WTC11 (cell line): ENCODE measurements around the gene ARAP3. TPM values are rescaled to one million over a fixed set of nuclear protein-coding genes. Genes with fewer than 3 reads are reported as not detected.

ENCODE experiments used
- ATAC-seq: fragments of 200-7000 bp; cut with Tn5 transposase; 2 replicates; pipeline ENCODE4 v1.10.0; 2021; ENCODE audit warnings: mild to moderate bottlenecking, moderate library complexity
- CTCF ChIA-PET: fragments of 300-600 bp; sonication (Branson Sonifier 250); formaldehyde crosslinking; loops from one replicate; lab custom pipeline; 2021; ENCODE audit warnings: antibody characterized with exemption; lab: Charles Lee
- POLR2A ChIA-PET: fragments of 350-600 bp; sonication (Branson Sonifier 250); formaldehyde crosslinking; loops from one replicate; lab custom pipeline; 2021; ENCODE audit warnings: antibody characterized with exemption; lab: Charles Lee
- DNase-seq: peaks from one replicate; pipeline ENCODE4 v3.0.0; 2021; ENCODE audit warnings: low spot score
- H3K27ac Mint-ChIP-seq: 2 replicates; pipeline ENCODE4 v1.8.0; 2021; ENCODE audit warnings: mixed read lengths
- H3K27me3 Mint-ChIP-seq: 2 replicates; pipeline ENCODE4 v1.8.0; 2021; ENCODE audit warnings: low read depth, mild to moderate bottlenecking, moderate library complexity, mixed read lengths
- H3K36me3 Mint-ChIP-seq: 2 replicates; pipeline ENCODE4 v1.8.0; 2021; ENCODE audit warnings: mixed read lengths
- H3K4me1 Mint-ChIP-seq: 2 replicates; pipeline ENCODE4 v1.8.0; 2022; ENCODE audit warnings: mixed read lengths
- H3K4me3 Mint-ChIP-seq: 2 replicates; pipeline ENCODE4 v1.8.0; 2021; ENCODE audit warnings: mild to moderate bottlenecking, moderate library complexity, mixed read lengths
- H3K9me3 Mint-ChIP-seq: 2 replicates; pipeline ENCODE4 v1.8.0; 2021; ENCODE audit warnings: mixed read lengths
- AFF4 ChIP-seq: sonication (generic); formaldehyde crosslinking; IDR thresholded peaks from 2 replicates; pipeline ENCODE4 v1.8.1; 2023; ENCODE audit warnings: mild to moderate bottlenecking, missing genetic modification reagents, borderline replicate concordance
- E2F5 ChIP-seq: sonication (generic); formaldehyde crosslinking; IDR thresholded peaks from 2 replicates; pipeline ENCODE4 v1.8.1; 2022; ENCODE audit warnings: mild to moderate bottlenecking, moderate library complexity, missing genetic modification reagents
- EMX1 ChIP-seq: fragments of 250-450 bp; sonication (Bioruptor Pico); IDR thresholded peaks from 2 replicates; pipeline ENCODE4 v1.8.0; 2021; ENCODE audit warnings: mild to moderate bottlenecking
- ESRRA ChIP-seq: sonication (generic); formaldehyde crosslinking; IDR thresholded peaks from 2 replicates; pipeline ENCODE4 v1.8.1; 2022; ENCODE audit warnings: mild to moderate bottlenecking, missing genetic modification reagents, borderline replicate concordance
- ETV6 ChIP-seq: sonication (generic); formaldehyde crosslinking; IDR thresholded peaks from 2 replicates; pipeline ENCODE4 v1.8.1; 2022; ENCODE audit warnings: mild to moderate bottlenecking, missing genetic modification reagents
- FOXP1 ChIP-seq: sonication (generic); formaldehyde crosslinking; IDR thresholded peaks from 2 replicates; pipeline ENCODE4 v1.8.0; 2022; ENCODE audit warnings: missing genetic modification reagents, mild to moderate bottlenecking, moderate library complexity, borderline replicate concordance
- GRHL2 ChIP-seq: fragments of 250-450 bp; sonication (Bioruptor Pico); IDR thresholded peaks from 2 replicates; pipeline ENCODE4 v1.8.0; 2022; ENCODE audit warnings: mild to moderate bottlenecking, moderate library complexity; ENCODE audit not compliant: insufficient replicate concordance, severe bottlenecking
- HMGA2 ChIP-seq: fragments of 250-450 bp; sonication (Bioruptor Pico); IDR thresholded peaks from 2 replicates; pipeline ENCODE4 v1.4.0; 2021; ENCODE audit warnings: mild to moderate bottlenecking, moderate library complexity
- IRF1 ChIP-seq: sonication (generic); formaldehyde crosslinking; IDR thresholded peaks from 2 replicates; pipeline ENCODE4 v1.8.0; 2023; ENCODE audit warnings: missing genetic modification reagents
- JUN ChIP-seq: sonication (generic); formaldehyde crosslinking; IDR thresholded peaks from 2 replicates; pipeline ENCODE4 v1.8.0; 2023; ENCODE audit warnings: mild to moderate bottlenecking, missing genetic modification reagents
- MYBL2 ChIP-seq: sonication (generic); formaldehyde crosslinking; IDR thresholded peaks from 2 replicates; pipeline ENCODE4 v1.8.1; 2023; ENCODE audit warnings: mild to moderate bottlenecking, moderate library complexity, missing genetic modification reagents
- NR1H2 ChIP-seq: sonication (generic); formaldehyde crosslinking; IDR thresholded peaks from 2 replicates; pipeline ENCODE4 v1.9.0; 2021; ENCODE audit warnings: mild to moderate bottlenecking, moderate library complexity, missing genetic modification reagents
- NR3C1 ChIP-seq: sonication (generic); formaldehyde crosslinking; conservative IDR thresholded peaks from 2 replicates; pipeline ENCODE4 v1.8.1; 2023; ENCODE audit warnings: low read depth, mild to moderate bottlenecking, missing genetic modification reagents
- OVOL2 ChIP-seq: fragments of 250-450 bp; sonication (Bioruptor Pico); IDR thresholded peaks from 2 replicates; pipeline ENCODE4 v1.9.0; 2021; ENCODE audit warnings: mild to moderate bottlenecking, borderline replicate concordance
- SMAD3 ChIP-seq: sonication (generic); formaldehyde crosslinking; IDR thresholded peaks from 2 replicates; pipeline ENCODE4 v1.8.0; 2022; ENCODE audit warnings: missing genetic modification reagents, mild to moderate bottlenecking, borderline replicate concordance
- STAT6 ChIP-seq: sonication (generic); formaldehyde crosslinking; conservative IDR thresholded peaks from 2 replicates; pipeline ENCODE4 v1.8.1; 2023; ENCODE audit warnings: mild to moderate bottlenecking, low read depth, missing genetic modification reagents, moderate library complexity
- ZBTB21 ChIP-seq: sonication (generic); formaldehyde crosslinking; IDR thresholded peaks from 2 replicates; pipeline ENCODE4 v1.8.1; 2023; ENCODE audit warnings: mild to moderate bottlenecking, missing genetic modification reagents, borderline replicate concordance
- ZNF121 ChIP-seq: sonication (generic); formaldehyde crosslinking; IDR thresholded peaks from 2 replicates; pipeline ENCODE4 v1.8.0; 2023; ENCODE audit warnings: missing genetic modification reagents
- ZNF232 ChIP-seq: sonication (generic); formaldehyde crosslinking; IDR thresholded peaks from 2 replicates; pipeline ENCODE4 v1.8.0; 2022; ENCODE audit warnings: mild to moderate bottlenecking, missing genetic modification reagents
- ZNF263 ChIP-seq: sonication (generic); formaldehyde crosslinking; IDR thresholded peaks from 2 replicates; pipeline ENCODE4 v1.8.1; 2022; ENCODE audit warnings: low read depth, mild to moderate bottlenecking, moderate library complexity, missing genetic modification reagents
- ZNF396 ChIP-seq: fragments of 250-450 bp; sonication (Bioruptor Pico); IDR thresholded peaks from 2 replicates; pipeline ENCODE4 v1.8.0; 2021; ENCODE audit warnings: mild to moderate bottlenecking, moderate library complexity, borderline replicate concordance
- ZNF671 ChIP-seq: fragments of 250-450 bp; sonication (Bioruptor Pico); IDR thresholded peaks from 2 replicates; pipeline ENCODE4 v1.8.0; 2021; ENCODE audit warnings: mild to moderate bottlenecking
- total RNA-seq: library from RNA; stranded (reverse); gene quantifications from 3 replicates; pipeline ENCODE4 v1.2.3, GENCODE V29; 2021
- TF ChIP-seq, protein P1 (sequence below): sonication (generic); formaldehyde crosslinking; IDR thresholded peaks from 2 replicates; pipeline ENCODE4 v1.8.1; 2023; ENCODE audit warnings: mild to moderate bottlenecking, missing genetic modification reagents, moderate library complexity
- TF ChIP-seq, protein P2 (sequence below): sonication (generic); formaldehyde crosslinking; IDR thresholded peaks from 2 replicates; pipeline ENCODE4 v1.8.1; 2023; ENCODE audit warnings: mild to moderate bottlenecking, moderate library complexity, missing genetic modification reagents

ARAP3 gene
- total RNA-seq, 1 experiment from 2014 or later = 60.4 TPM

DNA sequence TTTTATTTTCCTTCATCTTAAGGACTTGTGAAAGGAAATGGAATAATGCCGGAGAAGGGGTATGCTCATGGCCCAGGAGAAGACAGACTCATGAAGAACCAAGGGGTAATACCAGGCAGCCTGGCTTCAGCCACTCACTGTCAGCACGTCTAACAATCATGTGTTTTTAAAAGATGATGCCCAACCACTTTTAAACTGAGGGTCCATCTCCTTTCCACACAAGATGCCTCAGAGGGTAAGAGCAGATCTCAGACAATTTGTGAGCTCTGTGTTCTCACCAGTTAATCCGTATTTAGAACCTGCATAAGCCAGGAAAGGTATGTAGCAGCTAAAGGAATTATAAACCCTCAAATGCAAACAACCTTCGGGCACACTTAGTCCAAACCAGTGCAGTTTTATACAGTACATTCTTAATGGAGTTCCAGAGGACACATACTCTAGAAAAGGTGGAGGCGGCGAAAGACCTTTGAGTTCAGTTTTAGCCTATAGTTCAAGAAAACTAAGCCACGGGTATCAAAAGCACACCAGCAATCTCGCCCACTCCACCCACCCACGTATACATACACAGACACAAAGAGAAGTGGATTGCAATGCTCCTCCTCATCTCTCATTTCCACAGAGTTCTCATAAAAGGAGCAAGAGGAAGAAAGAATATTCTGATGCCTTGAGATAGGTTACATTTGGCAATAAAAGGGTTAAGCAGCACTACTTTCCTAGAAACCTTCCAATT lies 65.9 kb downstream of the ARAP3 start:
- ChIA-PET CTCF (interaction anchor here (0.7 to 2.7 kb wide), 4 partner anchors 11 to 208 kb away, joined by 3 to 18 read pairs (median 11); partner anchors contain the start of gene PCDHGB6), POLR2A (interaction anchor here (0.7 kb wide), 1 partner anchor 262 kb away, joined by 6 read pairs; no protein-coding TSS in a partner anchor)
- Mint-ChIP-seq H3K36me3 (peaks cover 3% of the 10 kb centered on the region; the same call in 1 of the 2 replicates), H3K4me3 (peak overlapping the region; percentile 95)
- no peak for DNase-seq
- ATAC-seq = no peak
- no peak for TF ChIP-seq ZBTB21
- TF ChIP-seq ZNF232 (CRISPR knock-in tag) = no peak
- TF ChIP-seq ESRRA (CRISPR knock-in tag) = no peak
- no peak for TF ChIP-seq GRHL2 (CRISPR knock-in tag)
- no peak for TF ChIP-seq ZNF396 (CRISPR knock-in tag)
- no peak for TF ChIP-seq NR3C1 (CRISPR knock-in tag)
- no peak for TF ChIP-seq FOXP1 (CRISPR knock-in tag)
- no peak for TF ChIP-seq EMX1
- TF ChIP-seq AFF4 (CRISPR knock-in tag) = no peak
- no peak for TF ChIP-seq ZNF121 (CRISPR knock-in tag)
- TF ChIP-seq IRF1 (CRISPR knock-in tag) = no peak
- TF ChIP-seq OVOL2 (CRISPR knock-in tag) = no peak
- no peak for TF ChIP-seq ETV6 (CRISPR knock-in tag)
- TF ChIP-seq, protein P1, sequence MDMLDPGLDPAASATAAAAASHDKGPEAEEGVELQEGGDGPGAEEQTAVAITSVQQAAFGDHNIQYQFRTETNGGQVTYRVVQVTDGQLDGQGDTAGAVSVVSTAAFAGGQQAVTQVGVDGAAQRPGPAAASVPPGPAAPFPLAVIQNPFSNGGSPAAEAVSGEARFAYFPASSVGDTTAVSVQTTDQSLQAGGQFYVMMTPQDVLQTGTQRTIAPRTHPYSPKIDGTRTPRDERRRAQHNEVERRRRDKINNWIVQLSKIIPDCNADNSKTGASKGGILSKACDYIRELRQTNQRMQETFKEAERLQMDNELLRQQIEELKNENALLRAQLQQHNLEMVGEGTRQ (CRISPR knock-in tag) = no peak
- no peak for TF ChIP-seq ZNF671 (CRISPR knock-in tag)
- TF ChIP-seq, all 79 proteins: peak for 0
- Mint-ChIP-seq H3K27me3 (no peaks in the 10 kb centered on the region; the same call in 1 of the 2 replicates), H3K9me3 (no peaks in the 10 kb centered on the region), H3K4me1 (peaks cover 51% of the 10 kb centered on the region), H3K27ac (peak overlapping the region; percentile 62; the same call in 1 of the 2 replicates)

GRCh38 chr5:141613344-141613743 lies 68.7 kb downstream of the ARAP3 start:
- no peak for DNase-seq
- Mint-ChIP-seq H3K27me3 (no peaks in the 10 kb centered on the region; the same call in 1 of the 2 replicates), H3K36me3 (peaks cover 5% of the 10 kb centered on the region), H3K4me3 (no peak overlapping the region), H3K4me1 (peaks cover 51% of the 10 kb centered on the region), H3K27ac (no peak overlapping the region), H3K9me3 (no peaks in the 10 kb centered on the region)
- ChIA-PET POLR2A (no interaction called here), CTCF (interaction anchor here (0.9 to 2.3 kb wide), 2 partner anchors 21 to 23 kb away, joined by 3 to 21 read pairs; partner anchors contain the start of genes HDAC3 and RELL2)
- ATAC-seq = no peak
- TF ChIP-seq SMAD3 (no peak), JUN (no peak), E2F5 (CRISPR knock-in tag) (no peak), MYBL2 (CRISPR knock-in tag) (no peak), HMGA2 (CRISPR knock-in tag) (no peak), ZNF263 (CRISPR knock-in tag) (no peak), NR1H2 (CRISPR knock-in tag) (no peak), STAT6 (no peak)
- TF ChIP-seq, protein P2, sequence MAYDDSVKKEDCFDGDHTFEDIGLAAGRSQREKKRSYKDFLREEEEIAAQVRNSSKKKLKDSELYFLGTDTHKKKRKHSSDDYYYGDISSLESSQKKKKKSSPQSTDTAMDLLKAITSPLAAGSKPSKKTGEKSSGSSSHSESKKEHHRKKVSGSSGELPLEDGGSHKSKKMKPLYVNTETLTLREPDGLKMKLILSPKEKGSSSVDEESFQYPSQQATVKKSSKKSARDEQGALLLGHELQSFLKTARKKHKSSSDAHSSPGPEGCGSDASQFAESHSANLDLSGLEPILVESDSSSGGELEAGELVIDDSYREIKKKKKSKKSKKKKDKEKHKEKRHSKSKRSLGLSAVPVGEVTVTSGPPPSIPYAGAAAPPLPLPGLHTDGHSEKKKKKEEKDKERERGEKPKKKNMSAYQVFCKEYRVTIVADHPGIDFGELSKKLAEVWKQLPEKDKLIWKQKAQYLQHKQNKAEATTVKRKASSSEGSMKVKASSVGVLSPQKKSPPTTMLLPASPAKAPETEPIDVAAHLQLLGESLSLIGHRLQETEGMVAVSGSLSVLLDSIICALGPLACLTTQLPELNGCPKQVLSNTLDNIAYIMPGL (CRISPR knock-in tag) = no peak
